ENCODE measurements around the gene SPAG17.

Gene SPAG17

DNA sequence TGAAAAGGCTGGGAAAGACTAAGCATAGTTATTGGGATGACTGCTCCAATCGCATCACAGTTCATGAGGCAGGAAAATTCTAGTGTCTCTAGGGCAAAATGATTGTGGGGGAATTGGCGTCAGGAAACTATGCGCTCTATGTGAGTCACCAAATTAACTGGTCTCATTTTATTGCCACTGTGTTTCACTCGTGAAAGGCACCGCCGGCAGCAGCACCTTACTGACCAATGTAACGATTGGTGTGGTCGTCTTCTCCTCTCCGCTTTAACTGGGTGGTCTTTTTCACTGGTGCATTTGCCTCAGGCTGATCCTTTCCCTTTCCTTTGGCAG, 83.5 kb downstream of the SPAG17 start:
- no peak overlapping the region for H2AFZ ChIP-seq (ENCODE audit: low read depth, low read length)
- H3K9me3 ChIP-seq (ENCODE audit: insufficient read depth, low read length): no peaks in the 10 kb centered on the region
- TF ChIP-seq, protein P1, sequence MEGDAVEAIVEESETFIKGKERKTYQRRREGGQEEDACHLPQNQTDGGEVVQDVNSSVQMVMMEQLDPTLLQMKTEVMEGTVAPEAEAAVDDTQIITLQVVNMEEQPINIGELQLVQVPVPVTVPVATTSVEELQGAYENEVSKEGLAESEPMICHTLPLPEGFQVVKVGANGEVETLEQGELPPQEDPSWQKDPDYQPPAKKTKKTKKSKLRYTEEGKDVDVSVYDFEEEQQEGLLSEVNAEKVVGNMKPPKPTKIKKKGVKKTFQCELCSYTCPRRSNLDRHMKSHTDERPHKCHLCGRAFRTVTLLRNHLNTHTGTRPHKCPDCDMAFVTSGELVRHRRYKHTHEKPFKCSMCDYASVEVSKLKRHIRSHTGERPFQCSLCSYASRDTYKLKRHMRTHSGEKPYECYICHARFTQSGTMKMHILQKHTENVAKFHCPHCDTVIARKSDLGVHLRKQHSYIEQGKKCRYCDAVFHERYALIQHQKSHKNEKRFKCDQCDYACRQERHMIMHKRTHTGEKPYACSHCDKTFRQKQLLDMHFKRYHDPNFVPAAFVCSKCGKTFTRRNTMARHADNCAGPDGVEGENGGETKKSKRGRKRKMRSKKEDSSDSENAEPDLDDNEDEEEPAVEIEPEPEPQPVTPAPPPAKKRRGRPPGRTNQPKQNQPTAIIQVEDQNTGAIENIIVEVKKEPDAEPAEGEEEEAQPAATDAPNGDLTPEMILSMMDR (IDR thresholded peaks at IDR 0.05; ENCODE audit: low read depth, low read length): no peak
- TF ChIP-seq EZH2phosphoT487 (IDR thresholded peaks at IDR 0.05; ENCODE audit: low read depth): no peak
- H3K79me2 ChIP-seq (ENCODE audit: low read length): no peaks in the 10 kb centered on the region
- H3K27me3 ChIP-seq (ENCODE audit: low read depth, low read length): no peaks in the 10 kb centered on the region
- no peaks in the 10 kb centered on the region for H3K4me1 ChIP-seq (ENCODE audit: low read length)
- no peak overlapping the region for H3K4me2 ChIP-seq (ENCODE audit: low read length)
- H3K9ac ChIP-seq (ENCODE audit: low read length): no peak overlapping the region
- H3K27ac ChIP-seq (ENCODE audit: low read length): no peak overlapping the region
- H4K20me1 ChIP-seq (ENCODE audit: insufficient read depth, low read length): no peaks in the 10 kb centered on the region
- no peaks in the 10 kb centered on the region for H3K36me3 ChIP-seq (replicated peaks; ENCODE audit: low read depth, low read length)
- H3K4me3 ChIP-seq (ENCODE audit: low read length): no peak overlapping the region

GRCh38 chr1:118100686-118101514, 84.1 kb downstream of the SPAG17 start:
- TF ChIP-seq, protein P1 (IDR thresholded peaks at IDR 0.05; ENCODE audit: low read depth, low read length): no peak
- TF ChIP-seq EZH2phosphoT487 (IDR thresholded peaks at IDR 0.05; ENCODE audit: low read depth): no peak
- Histone ChIP-seq H3K9ac (ENCODE audit: low read length) (no peak overlapping the region), H3K4me2 (ENCODE audit: low read length) (no peak overlapping the region), H3K4me1 (ENCODE audit: low read length) (no peaks in the 10 kb centered on the region), H3K9me3 (ENCODE audit: insufficient read depth, low read length) (no peaks in the 10 kb centered on the region), H2AFZ (ENCODE audit: low read depth, low read length) (no peak overlapping the region), H3K79me2 (ENCODE audit: low read length) (no peaks in the 10 kb centered on the region), H3K36me3 (replicated peaks; ENCODE audit: low read depth, low read length) (no peaks in the 10 kb centered on the region), H4K20me1 (ENCODE audit: insufficient read depth, low read length) (no peaks in the 10 kb centered on the region), H3K27me3 (ENCODE audit: low read depth, low read length) (no peaks in the 10 kb centered on the region), H3K27ac (ENCODE audit: low read length) (no peak overlapping the region), H3K4me3 (ENCODE audit: low read length) (no peak overlapping the region)

- no peak overlapping the region for H3K27ac ChIP-seq (ENCODE audit: low read length)
- TF ChIP-seq, protein P1 (IDR thresholded peaks at IDR 0.05; ENCODE audit: low read depth, low read length): no peak
- no peak for TF ChIP-seq EZH2phosphoT487 (IDR thresholded peaks at IDR 0.05; ENCODE audit: low read depth)
- no peak overlapping the region for H3K4me3 ChIP-seq (ENCODE audit: low read length)
- no peaks in the 10 kb centered on the region for H3K27me3 ChIP-seq (ENCODE audit: low read depth, low read length)
- no peaks in the 10 kb centered on the region for H3K9me3 ChIP-seq (ENCODE audit: insufficient read depth, low read length)
- no peaks in the 10 kb centered on the region for H3K36me3 ChIP-seq (replicated peaks; ENCODE audit: low read depth, low read length)
- no peaks in the 10 kb centered on the region for H3K79me2 ChIP-seq (ENCODE audit: low read length)
- H2AFZ ChIP-seq (ENCODE audit: low read depth, low read length): no peak overlapping the region
- no peaks in the 10 kb centered on the region for H4K20me1 ChIP-seq (ENCODE audit: insufficient read depth, low read length)
- H3K4me1 ChIP-seq (ENCODE audit: low read length): no peaks in the 10 kb centered on the region
- no peak overlapping the region for H3K9ac ChIP-seq (ENCODE audit: low read length)
- no peak overlapping the region for H3K4me2 ChIP-seq (ENCODE audit: low read length)
Measured at GRCh38 chr1:118099686-118100085, 85.3 kb downstream of the SPAG17 start.

DNA sequence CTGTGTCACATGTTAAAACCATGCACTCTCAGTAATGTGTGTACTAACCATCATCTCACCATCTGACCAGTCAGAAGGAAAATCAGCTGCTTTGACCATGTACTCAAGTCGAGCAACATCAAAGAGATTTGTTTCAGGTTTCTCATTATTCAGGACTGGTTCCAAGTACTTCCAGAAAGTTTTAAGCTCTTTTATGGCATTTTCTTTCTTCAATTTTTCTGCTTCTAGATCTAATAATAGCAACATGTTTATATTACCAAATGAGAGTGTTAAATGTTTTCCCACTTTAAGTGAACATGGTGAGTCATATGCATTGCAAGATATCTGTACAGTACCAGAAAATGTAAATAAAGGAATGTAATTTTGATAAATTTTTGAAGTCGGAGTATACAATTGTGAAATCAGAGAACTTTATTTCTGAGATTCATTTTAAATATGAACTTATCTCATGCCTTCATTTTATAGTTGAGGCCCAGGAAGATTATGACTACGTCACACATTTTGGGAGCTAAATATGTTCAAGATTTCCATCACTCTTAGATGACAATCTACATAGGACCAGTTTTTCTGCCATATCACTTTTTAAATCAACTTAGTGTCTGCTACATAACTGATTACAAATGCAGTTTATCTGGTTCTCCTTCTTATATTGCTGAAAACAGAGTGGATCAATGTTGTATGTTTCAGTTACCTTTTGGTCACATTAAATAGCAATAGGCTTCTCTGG, 87.2 kb downstream of the SPAG17 start:
- H3K27me3 ChIP-seq (ENCODE audit: low read depth, low read length): no peaks in the 10 kb centered on the region
- no peak overlapping the region for H3K27ac ChIP-seq (ENCODE audit: low read length)
- H3K4me1 ChIP-seq (ENCODE audit: low read length): no peaks in the 10 kb centered on the region
- no peak overlapping the region for H3K4me2 ChIP-seq (ENCODE audit: low read length)
- H3K9ac ChIP-seq (ENCODE audit: low read length): no peak overlapping the region
- no peaks in the 10 kb centered on the region for H4K20me1 ChIP-seq (ENCODE audit: insufficient read depth, low read length)
- no peak overlapping the region for H2AFZ ChIP-seq (ENCODE audit: low read depth, low read length)
- no peak for TF ChIP-seq EZH2phosphoT487 (IDR thresholded peaks at IDR 0.05; ENCODE audit: low read depth)
- TF ChIP-seq, protein P1 (IDR thresholded peaks at IDR 0.05; ENCODE audit: low read depth, low read length): no peak
- H3K36me3 ChIP-seq (replicated peaks; ENCODE audit: low read depth, low read length): no peaks in the 10 kb centered on the region
- no peaks in the 10 kb centered on the region for H3K9me3 ChIP-seq (ENCODE audit: insufficient read depth, low read length)
- H3K4me3 ChIP-seq (ENCODE audit: low read length): no peak overlapping the region
- no peaks in the 10 kb centered on the region for H3K79me2 ChIP-seq (ENCODE audit: low read length)

Data from OCI-LY3 (cell line).